GM12864 (cell line): Measurements from ENCODE around the gene CACNA1D.

Experiments used
- DNase-seq: peaks from one replicate; pipeline ENCODE4 v3.0.0-alpha.2; 2011; ENCODE audit warnings: low read depth
- H3K4me3 ChIP-seq: 2 replicates; pipeline ENCODE4 v1.5.1; 2011; ENCODE audit warnings: mild to moderate bottlenecking, low read depth, low read length, control low read depth
- CTCF ChIP-seq: IDR thresholded peaks from 2 replicates; pipeline ENCODE4 v1.5.1; 2011; ENCODE audit warnings: low read depth, mild to moderate bottlenecking, moderate library complexity, low read length, control low read depth, inconsistent platforms; ENCODE audit errors: missing control alignments

CACNA1D gene

GRCh38 chr3:53641397-53641796 is 147.0 kb downstream of the CACNA1D start:
- no peak for TF ChIP-seq CTCF
- no peak for DNase-seq
- no peak overlapping the region for H3K4me3 ChIP-seq

DNA sequence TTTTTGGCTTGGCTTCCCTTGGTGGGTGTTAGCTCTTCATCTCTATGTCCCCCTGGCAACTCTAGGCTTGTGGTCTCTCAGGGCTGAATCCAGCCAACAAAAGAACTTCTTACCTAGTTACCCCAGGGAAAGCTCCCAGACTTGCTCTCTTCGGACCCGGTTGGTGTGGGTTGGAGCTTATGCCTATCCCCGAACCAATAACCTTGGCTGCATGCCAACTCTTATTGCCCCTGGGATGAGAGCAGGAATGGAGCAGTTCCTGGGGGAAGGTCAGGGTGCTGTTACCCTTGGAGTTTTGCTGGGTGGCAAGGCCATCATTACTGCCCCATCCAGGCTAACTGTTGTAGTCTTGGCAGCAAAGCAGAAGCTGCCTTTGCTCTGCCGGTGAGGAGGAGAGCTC is 147.8 kb downstream of the CACNA1D start:
- TF ChIP-seq CTCF = no peak
- H3K4me3 ChIP-seq = no peak overlapping the region
- DNase-seq = no peak

GRCh38 chr3:53643757-53644156 is 149.3 kb downstream of the CACNA1D start:
- no peak for TF ChIP-seq CTCF
- DNase-seq = no peak
- H3K4me3 ChIP-seq = no peak overlapping the region

DNA sequence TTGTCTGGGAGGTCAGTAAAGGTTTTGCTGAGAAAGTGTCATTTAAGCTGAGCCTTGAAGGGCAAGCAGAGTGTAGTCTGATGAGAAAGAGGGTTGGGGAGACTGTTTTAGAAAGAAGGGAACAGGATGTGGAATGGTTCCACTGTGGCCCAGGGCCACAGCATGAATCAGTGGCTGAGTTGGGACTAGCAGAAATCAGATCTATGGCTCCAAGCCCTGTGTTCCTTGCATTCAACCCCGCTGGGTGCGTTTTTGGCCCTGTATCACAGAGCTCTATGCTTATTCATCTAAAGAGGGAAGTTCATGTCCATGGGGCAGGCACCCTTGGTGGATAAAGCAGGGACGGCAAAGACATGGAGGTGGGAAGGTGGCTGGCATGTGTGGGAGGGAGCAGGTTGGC is 151.3 kb downstream of the CACNA1D start:
- TF ChIP-seq CTCF = no peak
- DNase-seq = no peak
- no peak overlapping the region for H3K4me3 ChIP-seq

DNA sequence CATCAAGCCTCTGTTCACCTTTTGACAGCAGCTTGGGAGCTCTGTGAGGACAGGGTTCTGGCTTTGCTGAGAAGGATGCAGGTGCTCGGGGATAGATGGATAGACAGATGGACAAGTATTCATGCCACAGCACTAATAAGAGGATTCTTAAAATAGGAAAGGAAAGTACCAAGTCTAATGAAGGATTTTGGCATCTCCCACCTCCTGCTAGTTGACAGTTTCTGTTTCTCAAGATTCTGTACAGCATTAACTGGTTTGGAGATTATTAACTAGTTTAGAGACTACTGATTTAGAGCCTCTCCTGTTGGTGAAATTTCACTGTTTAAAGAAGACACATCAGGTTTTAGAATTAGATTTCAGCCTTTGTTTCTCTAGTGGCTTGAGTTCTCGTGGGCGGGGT is 152.3 kb downstream of the CACNA1D start:
- no peak for DNase-seq
- no peak overlapping the region for H3K4me3 ChIP-seq
- TF ChIP-seq CTCF = no peak

DNA sequence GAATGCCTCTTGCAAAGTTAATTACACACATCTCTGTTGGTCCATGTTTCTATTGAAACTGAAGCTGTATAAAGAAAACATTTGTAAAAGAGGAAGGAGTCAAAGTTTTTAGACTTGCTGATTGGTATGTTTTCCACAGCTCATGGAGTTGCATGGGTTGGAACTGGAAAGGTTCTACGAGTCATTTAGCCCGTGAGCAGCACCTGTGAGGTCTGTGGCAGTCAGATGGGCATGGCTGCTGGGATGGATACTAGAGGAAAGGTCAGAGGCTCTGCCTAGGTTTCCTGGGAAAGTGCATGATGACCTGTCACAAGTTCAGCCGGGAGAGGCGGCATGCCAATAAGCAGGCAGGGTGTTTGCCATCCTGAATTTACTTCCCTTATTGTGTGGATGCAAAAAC is 155.4 kb downstream of the CACNA1D start:
- H3K4me3 ChIP-seq = no peak overlapping the region
- no peak for TF ChIP-seq CTCF
- DNase-seq = no peak

DNA sequence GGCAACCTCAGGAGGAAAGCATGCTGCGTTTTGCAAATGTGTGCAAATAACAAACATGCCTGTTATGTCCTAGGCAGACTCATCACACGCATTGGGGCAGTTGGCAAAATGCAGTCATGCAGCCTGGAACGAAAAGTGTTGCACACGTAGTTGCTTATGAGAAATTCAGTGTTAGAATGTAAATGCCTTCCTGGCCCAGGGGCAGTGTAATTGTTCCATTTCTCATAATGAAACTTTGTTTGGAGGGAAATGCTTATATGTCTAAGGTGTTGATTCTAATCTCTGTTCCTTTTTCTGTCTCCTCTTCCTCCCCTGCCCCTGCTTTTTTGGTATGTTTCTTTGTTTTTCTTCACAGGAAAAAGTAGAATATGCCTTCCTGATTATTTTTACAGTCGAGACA is 156.0 kb downstream of the CACNA1D start:
- peak; percentile 46 for DNase-seq
- H3K4me3 ChIP-seq = no peak overlapping the region
- TF ChIP-seq CTCF = no peak
